Ovary (tissue), 9 donors: ENCODE measurements around the gene POU2F3. TPM values are rescaled to one million over a fixed set of nuclear protein-coding genes. Genes with fewer than 3 reads are reported as not detected.

ENCODE experiments used
- DNase-seq, 5 donors: peaks; one replicate each; pipeline ENCODE4 v3.0.0-alpha.2; 2019 to 2020
- H3K27ac ChIP-seq, 2 donors: fragments of 200-600 bp; one replicate each; pipeline versions ENCODE4 v1.5.1 to v1.8.0; 2019 to 2022
- H3K27me3 ChIP-seq: fragments of 200-600 bp; one replicate; pipeline ENCODE4 v1.8.0; 2022
- H3K36me3 ChIP-seq: fragments of 200-600 bp; sonication (generic); one replicate; pipeline ENCODE4 v1.5.1; 2019
- H3K4me1 ChIP-seq: one replicate; pipeline ENCODE4 v1.8.1; 2013; ENCODE audit warnings: mild to moderate bottlenecking, moderate library complexity; ENCODE audit not compliant: insufficient read depth
- H3K4me3 ChIP-seq: fragments of 200-600 bp; sonication (generic); one replicate; pipeline ENCODE4 v1.5.1; 2017
- H3K9me3 ChIP-seq, 2 donors: fragments of 200-600 bp in 1 of 2; sonication (generic) in 1 of 2; one replicate each; pipeline versions ENCODE4 v1.5.1 to v1.8.1; 2013 to 2019; ENCODE audit warnings: mild to moderate bottlenecking in 1 of 2, moderate library complexity in 1 of 2
- CTCF ChIP-seq, 3 donors: fragments of 450-650 bp in 2 of 3; fragments of 200-600 bp in 1 of 3; IDR thresholded peaks; one replicate each; pipeline versions ENCODE4 v1.5.1 to v1.8.0; 2016 to 2022; ENCODE audit warnings: antibody characterized with exemption in 3 of 3, mild to moderate bottlenecking in 1 of 3
- EP300 ChIP-seq: sonication (generic); formaldehyde crosslinking; IDR thresholded peaks from one replicate; pipeline ENCODE4 v1.6.1; 2017; ENCODE audit warnings: antibody characterized with exemption
- POLR2A ChIP-seq: fragments of 450-650 bp; IDR thresholded peaks from one replicate; pipeline ENCODE4 v1.6.1; 2017; ENCODE audit warnings: antibody characterized with exemption, mild to moderate bottlenecking, moderate library complexity
- WGBS, 3 donors: extraction: QIAGEN DNeasy Blood & Tissue Kit in 1 of 3; methylation state at CpG; one replicate each; pipeline versions ENCODE4 v1.1.5 to v1.1.7; 2013 to 2017; 5-methylcytosine and 5-hydroxymethylcytosine counted together
- intact Hi-C, 4 donors: fragments of 100-400 bp; cut with DNase I; formaldehyde crosslinking; loops; one replicate each; pipeline versions ENCODE4 v1.11.0 to v1.15.1; 2022 to 2023
- polyA plus RNA-seq, 2 donors: library from polyadenylated mRNA; stranded (reverse); fragments of 200-250 nt in 1 of 2; fragments of 350-450 nt in 1 of 2; fragmentation: Illumina TruSeq in 1 of 2; extraction: RNeasy Lipid Tissue Mini Kit (QIAGEN cat#74804) in 1 of 2; gene quantifications; one replicate each; pipeline ENCODE4 v1.2.3, GENCODE V29; 2013 to 2014
- total RNA-seq, 7 donors: library from RNA; depleted of rRNA in 2 of 7; stranded (reverse); fragments of >200 nt in 2 of 7; fragmentation: NEBNext Ultra II Directional in 3 of 7; extraction: Animal tissue kit (Norgen Biotek cat#: 25700) in 3 of 7; gene quantifications; one replicate each; pipeline versions ENCODE4 v1.1.0 to v1.2.4, GENCODE V29; 2016 to 2023
- donor health status: DM: no; HTN: no; CAD: no; lungs with moderate emphysema.
- donor health status: DM: no; HTN: no; CAD: no.
- donor health status: Bipolar disorder and iron deficiency.
- donor health status: DM: yes; HTN: yes; CAD: no.
- donor health status: DM: no; HTN: no; CAD: no.
- donor health status: DM: yes; HTN: yes; CAD: no.

The POU2F3 gene
- total and polyA plus RNA-seq, 9 donors = 0.05 to 1.0 (median 0.22) TPM; not detected in 2

- TF ChIP-seq CTCF (IDR thresholded peaks at IDR 0.05) = no peak
- no peak for TF ChIP-seq EP300
- TF ChIP-seq POLR2A = no peak
These were observed 926 bp downstream of the POU2F3 start for GRCh38 chr11:120240866-120241265.

GRCh38 chr11:120241277-120241676 is 1.3 kb downstream of the POU2F3 start:
- Histone ChIP-seq H3K36me3 (no peaks in the 10 kb centered on the region), H3K27me3 (no peaks in the 10 kb centered on the region), H3K4me1 (peaks cover 4% of the 10 kb centered on the region), H3K9me3 (no peaks in the 10 kb centered on the region), H3K27ac (no peak overlapping the region), H3K4me3 (no peak overlapping the region)
- WGBS, 3 donors = 92 to 94% (median 94%) methylated on average over 7 of the region's 7 CpGs
- intact Hi-C loops = loop anchor here in 2 of 4 donors (5.0 to 10.0 kb wide), 2 partner anchors 54 to 56 kb away; no protein-coding TSS in a partner anchor
- no peak for DNase-seq
- no peak for TF ChIP-seq EP300
- no peak for TF ChIP-seq POLR2A
- no peak for TF ChIP-seq CTCF (IDR thresholded peaks at IDR 0.05)

More at GRCh38 chr11:120240866-120241265, 926 bp downstream of the POU2F3 start:
- Histone ChIP-seq H3K36me3 (no peaks in the 10 kb centered on the region), H3K4me3 (no peak overlapping the region), H3K4me1 (peaks cover 4% of the 10 kb centered on the region), H3K27ac (no peak overlapping the region), H3K27me3 (no peaks in the 10 kb centered on the region), H3K9me3 (no peaks in the 10 kb centered on the region)
- intact Hi-C loops = loop anchor here in 2 of 4 donors (5.0 to 10.0 kb wide), 2 partner anchors 54 to 56 kb away; no protein-coding TSS in a partner anchor
- WGBS, 3 donors = 93 to 96% (median 94%) methylated on average over 2 of the region's 2 CpGs
- no peak for DNase-seq

- H3K4me1 ChIP-seq = peaks cover 4% of the 10 kb centered on the region
- H3K9me3 ChIP-seq = no peaks in the 10 kb centered on the region
- DNase-seq = no peak
- intact Hi-C loops = loop anchor here in 2 of 4 donors (5.0 to 10.0 kb wide), 2 partner anchors 52 to 54 kb away; no protein-coding TSS in a partner anchor
- no peaks in the 10 kb centered on the region for H3K27me3 ChIP-seq
- H3K4me3 ChIP-seq = no peak overlapping the region
- H3K27ac ChIP-seq = no peak overlapping the region
- H3K36me3 ChIP-seq = no peaks in the 10 kb centered on the region
- 60 to 68% (median 67%) methylated on average over 4 of the region's 4 CpGs for WGBS, 3 donors
- TF ChIP-seq POLR2A (no peak), EP300 (no peak), CTCF (IDR thresholded peaks at IDR 0.05) (no peak)
These were observed 3.3 kb downstream of the POU2F3 start for GRCh38 chr11:120243221-120243620.

GRCh38 chr11:120244476-120245365 is 4.8 kb downstream of the POU2F3 start:
- Histone ChIP-seq H3K27me3 (no peaks in the 10 kb centered on the region), H3K36me3 (no peaks in the 10 kb centered on the region), H3K27ac (no peak overlapping the region), H3K9me3 (no peaks in the 10 kb centered on the region), H3K4me1 (peaks cover 4% of the 10 kb centered on the region), H3K4me3 (no peak overlapping the region)
- 64 to 71% (median 68%) methylated on average over 13 of the region's 13 CpGs for WGBS, 3 donors
- no peak for TF ChIP-seq EP300
- no peak for TF ChIP-seq POLR2A
- TF ChIP-seq CTCF (IDR thresholded peaks at IDR 0.05) = no peak
- intact Hi-C loops = loop anchor here in 2 of 4 donors (5.0 to 10.0 kb wide), 2 partner anchors 50 to 53 kb away; no protein-coding TSS in a partner anchor
- DNase-seq = no peak
